Bronchial epithelial cell (primary cell): ENCODE measurements around the gene ACIN1. TPM values are rescaled to one million over a fixed set of nuclear protein-coding genes. Genes with fewer than 3 reads are reported as not detected.
"Not testable (repeated sequence)": the region's sequence is repeated elsewhere in the genome, so short reads cannot be mapped to it uniquely, and the experiment has no call there.

Experiments
- DNase-seq: peaks from one replicate; pipeline ENCODE4 v3.0.0-alpha.2; 2010; ENCODE audit warnings: low read depth
- FAIRE-seq: peaks from 2 replicates; lab custom pipeline; 2011; peaks lifted over from hg19 to GRCh38; lab: Jason Lieb, UNC
- H3K27me3 ChIP-seq: 2 replicates; pipeline ENCODE4 v1.5.1; 2011; ENCODE audit warnings: low read length; ENCODE audit not compliant: control insufficient read depth, insufficient read depth
- H3K36me3 ChIP-seq: 2 replicates; pipeline ENCODE4 v1.5.1; 2011; ENCODE audit warnings: low read length; ENCODE audit not compliant: control insufficient read depth, insufficient read depth
- H3K4me3 ChIP-seq: 2 replicates; pipeline ENCODE4 v1.5.1; 2011; ENCODE audit warnings: mild to moderate bottlenecking, low read depth, low read length, control low read depth
- CTCF ChIP-seq: IDR thresholded peaks from 2 replicates; pipeline ENCODE4 v1.5.1; 2011; ENCODE audit warnings: mild to moderate bottlenecking, moderate library complexity, low read length, control low read depth, inconsistent platforms; ENCODE audit not compliant: insufficient read depth, severe bottlenecking
- total RNA-seq: library from RNA; depleted of rRNA; stranded (reverse); fragments of >200 nt; gene quantifications from 2 replicates; pipeline ENCODE4 v1.2.1, GENCODE V29; 2014

The ACIN1 gene
- total RNA-seq, 1 donor from 2014 or later = 45.5 TPM

GRCh38 chr14:23018107-23018506, 76.8 kb downstream of the ACIN1 start:
- no peak overlapping the region for H3K4me3 ChIP-seq
- no peak for FAIRE-seq
- peaks cover 1% of the 10 kb centered on the region for H3K36me3 ChIP-seq
- no peak for DNase-seq
- H3K27me3 ChIP-seq = no peaks in the 10 kb centered on the region
- TF ChIP-seq CTCF = no peak

GRCh38 chr14:23017091-23017490, 77.8 kb downstream of the ACIN1 start:
- no peak for FAIRE-seq

GRCh38 chr14:23015618-23016017, 79.3 kb downstream of the ACIN1 start:
- no peak for TF ChIP-seq CTCF
- no peaks in the 10 kb centered on the region for H3K36me3 ChIP-seq

More at GRCh38 chr14:23017091-23017490, 77.8 kb downstream of the ACIN1 start:
- H3K27me3 ChIP-seq = no peaks in the 10 kb centered on the region
- H3K36me3 ChIP-seq = no peaks in the 10 kb centered on the region
- DNase-seq = no peak
- H3K4me3 ChIP-seq = no peak overlapping the region
- TF ChIP-seq CTCF = no peak

DNA sequence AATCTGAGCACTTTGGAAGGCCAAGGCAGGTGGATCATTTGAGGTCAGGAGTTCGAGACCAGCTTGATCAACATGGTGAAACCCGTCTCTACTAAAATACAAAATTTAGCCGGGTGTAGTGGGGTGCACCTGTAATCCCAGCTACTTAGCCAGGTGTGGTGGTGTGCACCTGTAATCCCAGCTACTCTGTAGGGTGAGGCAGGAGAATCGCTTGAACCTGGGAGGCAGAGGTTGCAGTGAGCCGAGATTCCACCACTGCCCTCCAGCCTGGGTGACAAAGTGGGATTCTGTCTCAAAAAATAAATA, 81.2 kb downstream of the ACIN1 start:
- H3K4me3 ChIP-seq, DNase-seq, H3K36me3 ChIP-seq, H3K27me3 ChIP-seq, FAIRE-seq: not testable (repeated sequence)

More at GRCh38 chr14:23015618-23016017, 79.3 kb downstream of the ACIN1 start:
- DNase-seq = no peak
- H3K4me3 ChIP-seq = no peak overlapping the region
- H3K27me3 ChIP-seq = no peaks in the 10 kb centered on the region
- no peak for FAIRE-seq

- Histone ChIP-seq H3K36me3 (no peaks in the 10 kb centered on the region), H3K4me3 (no peak overlapping the region), H3K27me3 (no peaks in the 10 kb centered on the region)
- DNase-seq = no peak
- no peak for FAIRE-seq
- TF ChIP-seq CTCF = no peak
Observed at GRCh38 chr14:23013054-23013748, 81.7 kb downstream of the ACIN1 start.

- no peaks in the 10 kb centered on the region for H3K36me3 ChIP-seq
- DNase-seq (peak; percentile 36), FAIRE-seq (no peak)
- H3K4me3 ChIP-seq = peak within 1 kb of the TSS; percentile 49
- H3K27me3 ChIP-seq = no peaks in the 10 kb centered on the region
- TF ChIP-seq CTCF = no peak
Observed at GRCh38 chr14:23009939-23010726, 84.8 kb downstream of the ACIN1 start, which contains the start of gene C14orf93. C14orf93 (minus strand) TSS chr14:23010143; CDS start chr14:22999023, 11,120 bp downstream.
